HT1080 (cell line): ENCODE results near the gene FOXP1. TPM values are rescaled to one million over a fixed set of nuclear protein-coding genes. Genes with fewer than 3 reads are reported as not detected.

Experiments used
- DNase-seq: peaks from one replicate; pipeline ENCODE4 v3.0.0-alpha.2; 2015; ENCODE audit warnings: low read depth
- total RNA-seq: library from RNA; depleted of rRNA; stranded (reverse); fragments of >200 nt; shearing (Covaris generic); gene quantifications from 2 replicates; pipeline ENCODE4 v1.2.3, GENCODE V29; 2014

FOXP1 gene
- total RNA-seq, 1 experiment from 2014 or later, result 65.9 TPM

DNA sequence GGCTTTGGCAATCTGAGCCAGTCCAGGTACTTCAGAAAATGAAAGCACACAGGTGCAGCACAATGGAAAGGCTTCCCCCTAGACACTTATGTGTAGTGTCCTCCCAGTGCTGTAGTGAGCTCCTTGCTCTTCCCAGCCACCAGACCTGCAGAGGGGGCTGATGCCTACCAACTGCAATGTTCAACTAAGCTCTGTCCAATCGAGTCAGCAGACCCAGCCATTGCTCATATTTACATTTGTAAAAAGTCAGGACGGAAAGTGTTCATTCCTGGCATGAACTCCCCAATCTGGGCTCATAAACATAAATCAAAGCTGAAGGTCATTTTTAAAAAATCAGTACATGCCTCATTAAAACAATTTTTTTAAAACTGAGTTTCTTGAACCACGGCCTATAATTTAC is 73.0 kb downstream of the FOXP1 start:
- DNase-seq, result peak; percentile 36

DNA sequence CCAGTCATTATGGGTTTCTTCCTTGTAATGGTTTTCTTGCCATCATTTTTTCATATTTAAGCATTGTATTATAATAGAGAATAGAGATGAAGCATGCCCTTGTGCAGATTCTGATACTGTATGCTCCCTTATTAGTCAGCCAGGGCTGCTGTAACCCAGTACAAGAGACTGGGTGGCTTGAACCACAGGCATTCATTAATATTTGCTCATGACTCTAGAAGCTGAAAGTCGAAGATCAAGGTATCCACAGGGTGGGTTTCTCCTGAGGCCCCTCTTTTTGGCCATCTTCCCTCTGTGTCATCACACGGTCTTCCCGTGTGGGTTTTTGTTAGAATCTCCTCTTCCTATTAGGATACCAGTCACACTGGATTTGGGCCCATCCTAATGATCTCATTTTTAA is 74.5 kb downstream of the FOXP1 start:
- DNase-seq, result no peak

DNA sequence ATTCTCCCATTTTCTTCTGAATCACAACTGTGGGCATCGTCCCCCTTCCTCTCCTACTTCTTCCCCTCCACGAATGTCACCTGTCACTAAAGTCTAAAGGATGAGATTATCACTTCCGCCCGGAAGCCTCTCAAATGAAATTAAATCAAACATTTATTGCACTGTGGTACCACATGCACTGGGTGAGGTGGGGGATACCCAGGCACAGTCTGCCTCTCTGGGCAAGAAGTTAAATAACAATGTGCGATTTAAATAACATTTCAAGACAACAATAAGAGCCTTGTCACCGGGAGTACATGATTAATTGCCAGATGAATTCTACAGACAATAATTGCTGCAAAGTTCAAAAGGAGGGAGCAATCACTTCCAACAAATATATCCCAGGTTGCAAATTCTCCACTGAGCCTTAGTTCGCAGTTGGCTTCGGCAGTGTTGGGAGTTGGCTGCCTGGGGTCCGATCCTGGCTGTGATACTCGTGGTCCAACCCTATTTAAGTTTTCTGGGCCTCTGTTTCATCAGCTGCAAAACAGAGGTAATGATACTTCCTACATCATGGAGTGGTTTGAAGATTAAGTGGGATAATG is 77.7 kb downstream of the FOXP1 start:
- no peak for DNase-seq

DNA sequence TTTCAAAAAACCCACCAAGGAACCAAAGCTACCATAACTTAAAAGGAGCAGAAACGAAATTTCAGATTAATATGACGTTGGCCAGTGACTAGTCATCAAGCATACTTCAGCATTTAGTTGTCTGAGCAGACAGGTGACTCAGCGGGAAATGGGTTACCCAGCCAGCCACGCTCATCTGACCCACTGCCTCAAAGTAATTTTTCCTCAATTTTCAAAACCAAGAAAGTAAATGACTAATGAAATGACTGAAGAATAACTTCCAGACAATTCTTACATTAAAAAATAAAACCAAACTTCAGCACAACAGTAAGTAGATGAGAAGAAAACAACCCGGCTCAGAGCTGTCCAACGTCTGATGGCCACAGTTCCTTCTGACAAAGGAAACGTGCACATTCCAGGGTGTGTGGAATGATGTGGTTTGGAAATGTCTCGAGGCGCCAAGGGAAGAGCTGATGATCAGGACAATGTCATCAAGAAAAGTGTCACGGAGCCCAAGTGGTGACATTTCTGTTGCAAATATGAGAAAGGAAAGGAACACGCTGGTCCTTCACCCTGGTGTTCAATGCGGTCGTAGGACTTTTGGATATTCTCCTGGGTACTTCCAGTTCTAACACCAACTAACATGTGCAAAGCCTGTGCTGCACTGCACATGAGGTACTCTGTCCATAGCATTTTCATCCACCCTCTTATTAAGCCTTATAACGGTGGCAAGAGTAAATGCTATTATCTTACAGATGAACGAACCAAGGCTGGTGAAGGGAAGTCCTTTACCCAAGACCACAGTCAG is 79.1 kb downstream of the FOXP1 start:
- DNase-seq, result peak; percentile 93

DNA sequence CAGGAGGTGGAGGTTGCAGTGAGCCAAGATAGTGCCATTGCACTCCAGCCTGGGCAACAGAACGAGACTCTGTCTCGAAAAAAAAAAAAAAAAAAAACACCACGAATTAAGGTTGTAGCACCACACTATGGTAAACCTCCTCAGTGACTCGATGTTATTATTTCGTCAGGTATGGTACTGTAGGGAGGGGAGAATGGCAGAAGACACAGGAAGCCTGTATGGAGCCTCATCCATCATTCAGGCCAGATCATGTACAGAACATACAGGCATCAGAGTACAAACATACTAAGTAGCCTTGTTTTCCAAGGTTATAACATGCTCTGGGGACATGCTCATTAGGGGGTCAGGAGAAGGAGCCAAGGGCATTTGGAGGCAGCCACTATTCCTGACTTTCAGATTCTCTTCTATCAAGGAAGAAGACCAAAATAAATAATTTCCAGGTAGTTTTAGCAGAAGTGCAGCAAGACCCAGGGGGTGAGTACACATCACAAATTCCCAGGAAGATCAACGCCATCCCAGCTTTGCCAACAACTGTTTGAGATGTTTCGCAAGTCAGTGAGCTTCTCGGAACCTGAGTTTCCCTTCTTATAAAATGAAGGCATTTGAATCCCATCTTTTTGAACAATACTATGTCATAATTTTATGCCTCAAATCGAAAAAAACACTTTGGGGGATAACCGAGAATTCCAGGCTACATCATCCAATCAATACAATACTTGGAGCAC is 79.8 kb downstream of the FOXP1 start:
- DNase-seq, result no peak

DNA sequence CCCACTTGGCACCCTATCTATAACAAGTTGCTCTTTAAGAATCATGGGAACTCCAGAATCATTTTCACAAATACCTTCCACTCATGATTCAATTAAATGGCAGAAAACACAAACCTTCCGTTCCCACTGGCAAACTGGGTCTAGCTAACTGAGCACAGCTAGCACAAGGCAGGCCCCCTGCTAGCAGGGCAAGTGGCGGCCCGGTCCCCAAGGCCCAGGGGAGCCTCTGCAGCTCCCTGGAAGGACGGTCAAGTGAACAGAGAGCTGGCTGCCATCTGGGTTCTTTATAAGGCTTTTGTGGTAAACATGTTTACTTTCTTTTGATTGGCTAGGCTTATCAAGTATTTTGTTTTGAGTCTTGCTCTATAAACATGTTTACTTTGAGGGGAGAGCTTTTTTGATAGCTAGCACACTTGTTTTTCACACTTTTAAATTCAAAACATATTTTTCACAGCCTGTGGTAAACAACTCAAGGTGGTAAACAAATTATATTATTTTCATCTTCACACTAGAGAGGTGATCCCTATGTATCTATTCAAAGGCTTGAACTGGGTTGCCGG is 81.4 kb downstream of the FOXP1 start:
- no peak for DNase-seq

DNA sequence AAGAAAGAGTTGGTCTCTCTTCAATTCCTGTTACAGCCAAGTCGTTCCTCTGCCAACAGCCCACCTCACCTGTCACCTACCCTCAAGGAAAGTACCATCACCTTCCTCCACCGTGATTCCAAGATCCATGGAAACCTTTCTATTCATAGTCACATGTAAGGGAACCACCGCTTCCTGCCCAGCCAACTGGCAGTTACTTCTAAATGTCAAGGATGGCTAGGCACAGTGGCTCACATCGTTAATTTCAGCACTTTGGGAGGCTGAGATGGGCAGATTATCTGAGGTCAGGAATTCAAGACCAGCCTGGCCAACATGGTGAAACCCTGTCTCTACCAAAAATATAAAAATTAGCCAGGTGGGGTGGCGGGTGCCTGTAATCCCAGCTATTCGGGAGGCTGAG is 82.8 kb downstream of the FOXP1 start:
- DNase-seq, result no peak

DNA sequence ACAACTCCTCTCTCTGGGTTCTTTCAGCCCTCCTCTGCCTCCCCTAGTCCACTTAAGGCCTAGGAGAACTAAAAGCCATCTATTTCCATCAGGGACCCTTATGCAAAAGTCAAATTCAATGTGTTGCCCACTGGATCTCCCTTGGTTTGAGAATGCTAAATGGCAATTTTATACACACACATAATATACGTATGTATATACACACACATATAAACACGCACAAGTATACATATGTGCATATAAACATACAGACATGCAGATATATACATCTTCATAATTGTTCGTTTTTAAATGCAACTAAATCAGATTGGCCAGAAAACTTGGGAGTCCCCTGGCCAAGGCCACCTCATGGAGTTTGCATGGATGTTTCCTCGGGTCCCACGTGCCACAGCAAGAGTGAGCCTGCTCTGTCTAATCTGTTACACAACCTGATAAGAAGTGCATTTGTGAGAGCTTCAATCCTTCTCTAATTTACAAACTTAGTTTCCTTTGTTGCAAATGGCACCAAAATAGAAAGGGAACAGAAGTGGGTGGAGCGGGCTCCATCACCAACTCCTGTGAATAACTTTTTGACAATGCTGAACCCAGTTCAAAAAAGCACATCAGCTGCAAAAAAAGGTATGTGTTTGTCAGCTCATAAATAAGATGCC is 84.2 kb downstream of the FOXP1 start:
- no peak for DNase-seq

DNA sequence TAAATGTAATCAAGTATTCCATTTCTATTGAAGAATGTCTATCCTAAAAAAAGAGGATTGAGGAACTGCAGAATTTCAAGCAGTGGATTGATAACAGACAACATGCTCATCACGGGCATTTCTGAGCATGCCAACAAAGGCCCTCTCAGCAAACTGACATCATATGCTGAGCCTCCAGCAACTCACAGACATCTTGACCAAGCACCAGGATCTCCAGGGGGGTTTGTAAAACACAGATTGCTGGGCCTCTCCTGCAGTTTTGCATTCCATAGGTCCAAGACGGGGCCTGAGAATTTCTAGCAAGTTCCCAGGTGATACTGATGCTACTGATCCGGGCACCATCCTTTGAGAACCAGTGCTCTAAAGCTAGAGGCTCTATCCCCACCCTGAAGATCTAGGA is 85.0 kb downstream of the FOXP1 start:
- no peak for DNase-seq

DNA sequence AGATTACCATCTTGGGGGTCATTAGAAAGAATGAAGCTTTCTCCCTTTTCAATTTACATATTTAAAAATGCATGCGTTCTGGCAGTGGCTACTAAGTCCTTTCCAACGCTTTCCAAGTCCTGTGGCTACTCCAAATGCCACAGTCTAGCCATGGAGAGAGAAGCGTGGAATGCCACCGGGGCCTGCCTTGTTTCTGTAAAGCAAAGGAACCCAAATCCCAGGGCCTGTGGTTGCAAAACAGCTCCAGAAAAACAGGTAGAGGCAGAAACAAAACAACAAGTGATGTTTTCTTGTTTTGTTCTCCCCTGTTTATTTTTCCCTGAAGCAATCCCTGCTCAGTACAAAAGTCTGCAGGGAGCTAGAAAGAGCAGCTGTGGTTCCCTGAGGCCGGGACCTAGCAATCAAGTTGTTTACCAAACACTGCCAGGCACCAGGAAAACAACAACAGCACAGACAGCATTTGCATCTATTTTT is 85.5 kb downstream of the FOXP1 start:
- DNase-seq, result no peak

DNA sequence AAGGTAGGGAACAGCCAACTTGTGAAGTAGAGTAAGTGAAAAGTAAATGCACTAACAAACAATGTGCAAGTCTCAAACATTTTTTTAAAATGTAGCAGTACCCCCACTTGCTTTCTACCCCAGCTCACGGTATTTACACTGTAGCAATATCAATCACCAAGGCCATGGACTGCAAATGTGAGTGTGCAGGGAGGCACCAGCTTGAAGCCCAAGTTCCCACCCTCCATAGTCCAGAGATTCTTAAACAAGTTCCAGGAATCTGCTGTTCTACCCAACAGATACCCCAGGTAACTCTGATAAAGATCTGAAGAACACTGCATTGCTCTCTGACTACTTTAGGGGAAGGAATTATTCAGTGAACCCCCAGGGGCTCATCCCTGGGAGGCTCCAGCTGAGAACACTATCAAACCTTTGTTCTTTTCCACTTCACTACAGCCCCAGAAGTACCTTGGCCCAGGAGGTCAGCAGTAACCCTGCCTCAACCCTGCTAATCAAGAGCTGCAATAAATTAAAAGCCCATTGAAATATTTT is 86.1 kb downstream of the FOXP1 start:
- no peak for DNase-seq

DNA sequence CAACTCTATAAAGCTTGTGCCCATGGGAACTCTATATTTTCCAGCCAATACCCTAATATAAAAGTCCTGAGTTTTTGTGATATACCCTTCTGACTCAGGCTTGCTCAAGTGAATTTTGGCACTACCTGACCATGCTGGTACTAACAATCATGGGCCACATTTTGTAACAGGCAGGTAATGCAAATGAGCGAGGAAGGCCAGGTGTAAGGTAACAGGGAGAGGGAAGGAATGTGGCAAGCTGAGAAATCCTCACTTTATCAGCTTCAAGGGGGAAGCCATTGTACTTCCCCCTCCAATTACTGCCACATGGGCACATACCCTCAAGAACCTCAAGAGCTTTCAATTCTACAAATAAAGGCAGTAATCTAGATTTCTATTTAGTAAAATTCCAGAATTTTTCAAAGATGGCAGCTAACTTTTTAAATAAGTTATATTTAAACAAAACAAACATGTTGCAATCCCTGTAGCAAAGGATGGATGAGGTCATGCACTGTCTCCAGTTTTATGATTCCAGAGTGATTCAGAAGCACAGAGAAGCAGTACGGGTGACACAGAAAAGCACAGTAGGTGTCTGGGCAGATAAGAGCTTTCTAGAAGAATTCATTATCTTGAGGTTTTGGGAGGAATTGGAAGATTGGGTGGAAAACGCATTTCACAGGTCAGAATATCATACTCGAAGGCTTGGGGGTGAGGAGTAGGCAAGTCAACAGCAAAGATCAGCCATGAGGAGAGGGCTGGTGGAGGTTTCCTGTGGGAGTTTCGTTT is 87.6 kb downstream of the FOXP1 start:
- DNase-seq, result peak; percentile 82

DNA sequence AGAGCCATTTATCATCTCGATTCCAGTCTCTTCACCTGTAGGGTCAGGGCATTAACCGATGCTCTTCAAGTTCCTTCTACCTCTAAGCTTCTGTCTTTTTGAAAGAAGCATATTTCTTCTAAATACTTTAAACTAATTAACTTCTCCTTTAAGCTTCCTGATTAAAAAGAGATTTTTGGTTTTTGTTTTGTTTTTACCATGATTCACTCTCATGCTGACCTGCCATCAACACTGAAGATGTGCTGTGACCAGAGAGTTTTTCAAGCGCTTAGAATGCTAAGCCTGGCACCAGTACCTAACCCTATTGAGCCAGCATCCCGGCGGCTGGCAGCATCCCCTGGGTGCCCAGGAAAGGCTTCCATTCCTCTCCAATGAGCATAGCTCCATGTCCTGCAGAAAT is 89.3 kb downstream of the FOXP1 start:
- DNase-seq, result no peak

DNA sequence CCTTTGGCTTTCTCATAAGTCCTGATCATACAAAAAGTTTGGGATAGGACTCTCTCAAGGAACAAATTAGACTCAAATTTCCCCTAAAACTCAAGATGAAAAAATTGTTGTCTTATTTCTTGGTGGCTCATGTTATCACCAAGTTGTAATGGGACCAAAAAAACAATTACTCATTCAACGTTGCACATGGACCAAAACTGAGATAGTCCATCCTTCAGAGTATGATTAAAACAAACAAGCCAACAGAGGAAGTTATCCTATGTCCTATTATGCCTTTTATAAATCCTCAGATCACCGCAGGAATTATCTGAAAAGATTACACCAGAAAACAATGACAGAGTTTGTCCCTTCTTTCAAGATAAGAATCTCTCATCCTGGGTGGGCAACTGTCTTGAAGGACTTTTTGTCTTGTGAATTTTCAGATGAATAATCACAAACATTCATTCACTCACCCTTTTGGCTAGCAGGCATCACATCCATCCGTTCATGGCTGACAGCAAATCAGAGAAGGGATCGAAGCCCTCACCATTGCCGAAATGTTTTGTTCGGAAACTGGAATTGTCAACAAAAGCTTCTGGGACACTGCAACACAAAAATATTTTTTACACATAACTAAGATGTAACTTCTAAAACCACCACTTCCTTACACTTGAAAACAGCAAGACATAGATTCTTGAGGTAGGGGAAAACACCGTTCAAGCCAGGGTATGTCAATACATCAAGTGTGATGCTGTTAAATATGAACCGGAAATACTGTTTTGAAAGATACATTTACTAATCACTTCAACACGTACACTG is 90.4 kb downstream of the FOXP1 start:
- DNase-seq, result no peak

DNA sequence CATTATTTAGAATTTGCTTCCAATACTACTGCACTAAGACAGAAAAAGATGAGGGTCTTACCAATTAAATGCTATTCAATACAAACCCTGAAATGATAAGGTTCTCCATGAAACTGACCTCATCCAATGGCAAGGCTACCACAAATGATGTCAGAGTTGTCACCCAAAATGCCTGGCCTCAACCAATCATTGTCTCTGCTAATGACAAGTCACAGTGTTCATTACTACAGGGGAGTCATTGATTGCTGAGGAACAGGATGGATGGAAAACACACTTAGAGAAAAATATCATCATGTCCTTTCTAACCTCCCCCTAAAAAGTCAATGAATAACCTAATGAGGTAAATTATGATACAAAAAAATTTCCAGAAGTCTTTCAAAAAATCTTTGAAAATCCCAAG is 91.0 kb downstream of the FOXP1 start:
- no peak for DNase-seq

DNA sequence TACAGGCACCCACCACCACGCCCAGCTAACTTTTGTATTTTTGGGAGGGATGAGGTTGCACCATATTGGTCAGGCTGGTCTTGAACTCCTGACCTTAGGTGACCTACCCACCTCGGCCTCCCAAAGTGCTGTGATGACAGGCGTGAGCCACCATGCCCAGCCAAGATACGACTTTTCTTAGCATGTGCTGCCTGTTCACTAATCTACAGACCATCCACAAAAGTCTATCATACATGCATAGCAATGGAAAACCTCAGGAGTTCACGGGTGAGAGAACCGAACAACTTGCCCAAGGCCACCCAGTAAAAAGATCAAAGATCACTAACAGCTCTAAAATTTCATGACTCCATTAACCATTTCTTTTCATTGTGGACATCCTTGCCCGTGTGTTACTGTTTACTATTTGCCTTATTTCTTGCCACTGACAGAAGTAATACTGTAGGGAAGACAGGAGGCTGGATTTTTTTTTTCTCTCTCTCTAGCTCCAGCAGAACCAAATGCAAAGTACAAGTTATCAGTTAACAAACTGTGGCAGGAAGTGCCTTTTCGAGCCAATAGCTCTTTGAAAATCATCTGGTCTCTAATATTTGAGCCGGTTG is 92.3 kb downstream of the FOXP1 start:
- DNase-seq, result no peak

DNA sequence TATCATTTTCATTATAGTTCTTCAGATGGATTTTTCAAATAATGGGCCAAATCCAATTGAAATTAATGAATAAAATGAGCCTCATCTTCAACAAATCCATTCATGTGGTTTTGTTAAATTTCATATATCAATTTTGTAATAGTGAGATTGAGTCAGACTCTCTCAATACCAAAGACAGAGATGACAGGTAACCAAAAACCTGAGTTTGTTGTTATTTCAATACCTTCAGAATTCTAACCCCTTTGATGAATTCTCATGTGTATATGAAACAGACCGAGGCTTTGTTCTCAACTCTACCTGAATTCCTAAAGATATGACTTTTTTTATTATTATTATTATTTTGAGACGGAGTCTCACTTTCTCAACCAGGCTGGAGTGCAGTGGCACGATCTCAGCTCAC is 92.8 kb downstream of the FOXP1 start:
- DNase-seq, result no peak

DNA sequence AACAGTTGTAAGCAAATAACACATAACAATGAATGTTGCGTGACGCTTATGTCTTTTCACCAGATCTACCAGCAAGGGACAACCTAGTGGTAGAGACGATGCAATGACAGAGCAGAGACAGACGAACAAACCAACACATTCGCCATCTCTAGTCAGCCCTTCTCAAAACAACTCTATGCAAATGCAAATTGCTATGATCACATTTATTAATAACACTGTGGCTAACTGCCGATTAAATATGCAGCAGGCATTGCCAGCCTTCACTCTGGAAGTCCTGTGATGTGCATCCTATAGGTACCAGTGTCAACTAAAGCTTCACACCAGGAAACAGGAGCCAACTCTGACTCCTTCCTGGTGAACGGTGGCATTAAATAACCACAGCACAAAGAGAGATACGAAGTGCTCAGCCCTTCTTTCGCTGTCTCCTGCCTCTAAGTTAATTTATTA is 94.2 kb downstream of the FOXP1 start:
- DNase-seq, result no peak

DNA sequence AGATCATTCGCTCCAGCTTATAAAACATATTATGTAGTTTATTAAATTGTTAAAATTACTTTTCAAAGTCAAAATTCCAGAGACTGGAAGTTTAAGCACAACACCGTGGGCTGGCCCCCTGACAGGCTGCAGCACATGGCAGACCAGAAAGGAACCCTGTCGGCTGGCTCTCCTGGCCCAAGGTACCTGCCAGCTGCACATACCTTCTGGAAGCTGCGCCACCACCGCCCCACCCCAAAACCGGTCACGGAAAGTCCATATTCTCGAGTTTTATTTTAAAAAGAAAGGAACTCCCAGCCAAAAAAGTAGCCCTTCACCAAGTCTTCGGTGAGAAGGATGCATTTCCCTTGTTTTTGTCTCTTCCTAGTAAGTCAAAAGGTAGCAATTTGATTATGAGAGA is 94.6 kb downstream of the FOXP1 start:
- no peak for DNase-seq
